Retinal pigment epithelial cell (primary cell): ENCODE data around the gene PKNOX2.

Source experiments
- DNase-seq: peaks from one replicate; pipeline ENCODE4 v3.0.0-alpha.2; 2010; ENCODE audit warnings: low read depth
- H3K4me3 ChIP-seq: 2 replicates; pipeline ENCODE4 v1.5.1; 2011; ENCODE audit warnings: mild to moderate bottlenecking, low read length, control low read depth, moderate library complexity
- CTCF ChIP-seq: conservative IDR thresholded peaks from 2 replicates; pipeline ENCODE4 v1.5.1; 2011; ENCODE audit warnings: low read depth, low read length, control low read depth, inconsistent platforms

The PKNOX2 gene

GRCh38 chr11:125416981-125417935 lies 252.7 kb downstream of the PKNOX2 start:
- no peak for DNase-seq
- no peak for TF ChIP-seq CTCF
- no peak overlapping the region for H3K4me3 ChIP-seq

GRCh38 chr11:125418396-125418795 lies 253.8 kb downstream of the PKNOX2 start:
- DNase-seq, result no peak
- H3K4me3 ChIP-seq, result no peak overlapping the region
- no peak for TF ChIP-seq CTCF

DNA sequence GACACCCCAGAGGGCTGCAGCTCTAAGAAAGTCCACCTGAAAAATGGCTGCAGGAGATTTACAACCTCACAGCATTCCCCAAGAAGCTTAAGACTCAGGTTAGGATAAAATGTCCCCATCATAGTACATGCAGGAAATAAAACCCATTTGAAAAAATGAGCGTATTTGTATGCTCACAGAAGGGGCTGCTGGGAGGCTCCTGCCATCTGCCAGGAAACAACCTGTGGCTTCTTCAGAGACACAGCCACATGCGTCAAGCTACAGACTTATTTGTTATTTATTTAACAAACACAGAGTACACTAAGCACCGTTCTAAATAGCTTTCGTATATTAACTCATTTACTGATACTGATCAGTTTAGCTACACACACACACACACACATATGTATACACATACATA lies 258.1 kb downstream of the PKNOX2 start:
- no peak for TF ChIP-seq CTCF

DNA sequence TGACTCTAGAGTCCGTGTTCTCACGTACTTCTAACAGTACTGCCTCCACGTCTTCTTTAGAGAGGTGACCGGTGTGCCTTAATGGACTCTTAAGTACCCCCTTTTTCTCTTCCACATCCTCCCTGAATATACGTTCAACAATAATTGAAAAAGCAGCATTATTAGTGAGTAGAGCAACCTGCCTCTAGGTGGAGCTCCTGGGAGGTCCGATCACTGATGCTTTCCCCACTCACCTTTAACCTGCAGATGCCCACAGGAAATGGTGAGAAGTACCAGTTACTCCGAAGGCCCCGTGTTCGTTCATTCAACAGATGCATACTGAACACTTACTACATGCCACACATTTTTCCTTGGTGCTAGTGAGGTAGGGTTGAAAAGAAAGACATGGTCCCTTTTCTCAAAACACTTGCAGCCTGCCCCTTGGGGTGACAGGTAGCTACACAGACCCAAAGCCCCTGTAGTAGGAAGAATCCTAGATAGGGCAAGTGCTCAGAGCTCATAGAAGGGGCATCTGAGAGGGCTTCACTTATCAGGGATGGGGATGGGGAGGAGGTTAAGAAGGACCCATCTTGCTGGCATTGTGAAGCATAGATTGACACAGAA lies 258.8 kb downstream of the PKNOX2 start:
- TF ChIP-seq CTCF, result peak; percentile 67
- H3K4me3 ChIP-seq, result no peak overlapping the region
- no peak for DNase-seq

More for the DNA sequence above, 258.1 kb downstream of the PKNOX2 start:
- no peak for DNase-seq
- no peak overlapping the region for H3K4me3 ChIP-seq

GRCh38 chr11:125425601-125426000 lies 261.1 kb downstream of the PKNOX2 start:
- no peak overlapping the region for H3K4me3 ChIP-seq
- DNase-seq, result no peak
- TF ChIP-seq CTCF, result no peak

GRCh38 chr11:125426818-125427528 lies 262.4 kb downstream of the PKNOX2 start:
- no peak overlapping the region for H3K4me3 ChIP-seq
- no peak for DNase-seq

More at GRCh38 chr11:125426818-125427528, 262.4 kb downstream of the PKNOX2 start:
- no peak for TF ChIP-seq CTCF
